K562 (cell line): ENCODE data around the gene TBL2. TPM values are rescaled to one million over a fixed set of nuclear protein-coding genes. Genes with fewer than 3 reads are reported as not detected.

ENCODE experiments used
- ATAC-seq: fragments of 200-7000 bp; cut with Tn5 transposase; 3 replicates; pipeline ENCODE4 v1.9.1; 2020; ENCODE audit warnings: moderate library complexity
- BruUV-seq: library from RNA; stranded (reverse); fragments of 400-500 nt; replicated peaks from 2 replicates; lab custom pipeline; 2021; lab: Mats Ljungman, UMichigan
- CTCF ChIA-PET: fragments of 300-600 bp; formaldehyde crosslinking; extraction: SDS; loops from one replicate; lab custom pipeline; 2021; ENCODE audit warnings: low intra/inter-chr PET ratio; lab: Yijun Ruan, JAX
- POLR2A ChIA-PET: fragments of 300-600, 350-650 bp; sonication (Branson Sonifier 250); formaldehyde crosslinking; extraction: SDS; loops from one replicate; lab custom pipeline; 2021; ENCODE audit warnings: antibody characterized with exemption, inconsistent platforms; lab: Yijun Ruan, JAX
- DNase-seq, 4 experiments: peaks; one replicate each; pipeline versions ENCODE4 v3.0.0 to v3.0.0-alpha.2; 2011 to 2018; ENCODE audit warnings: low spot score in 3 of 4, mixed read lengths in 3 of 4; ENCODE audit errors: extremely low read depth in 1 of 4
- FAIRE-seq: peaks from 2 replicates; lab custom pipeline; 2011; peaks lifted over from hg19 to GRCh38; lab: Jason Lieb, UNC
- H2AFZ ChIP-seq: 2 replicates; pipeline ENCODE4 v1.6.0; 2011; ENCODE audit warnings: low read depth, low read length, control low read depth, inconsistent platforms
- H3K27ac ChIP-seq: fragments of 200-600 bp; 3 replicates; pipeline ENCODE4 v1.8.0; 2011; ENCODE audit warnings: low read depth, mild to moderate bottlenecking, control low read depth, inconsistent platforms, low read length, moderate library complexity, mixed read lengths; ENCODE audit errors: extremely low read depth
- H3K27me3 ChIP-seq, 2 experiments: fragments of 300-600 bp in 1 of 2; 2 replicates in 1 of 2; 3 replicates in 1 of 2; pipeline versions ENCODE4 v1.6.0 to v1.8.0; 2011; ENCODE audit warnings: inconsistent platforms in 2 of 2, low read length in 2 of 2, mild to moderate bottlenecking in 1 of 2, mixed read lengths in 1 of 2, moderate library complexity in 1 of 2; ENCODE audit not compliant: control insufficient read depth in 2 of 2, insufficient read depth in 2 of 2
- H3K36me3 ChIP-seq: fragments of 300-600 bp; 3 replicates; pipeline ENCODE4 v1.8.0; 2011; ENCODE audit warnings: mild to moderate bottlenecking, low read length, inconsistent platforms; ENCODE audit not compliant: control insufficient read depth, insufficient read depth
- H3K4me1 ChIP-seq, 2 experiments: fragments of 200-600 bp in 1 of 2; replicated peaks in 1 of 2; 2 replicates in 1 of 2; 3 replicates in 1 of 2; pipeline versions ENCODE4 v1.5.1 to v1.8.0; 2011; ENCODE audit warnings: inconsistent platforms in 2 of 2, low read length in 2 of 2, mild to moderate bottlenecking in 1 of 2, mixed read lengths in 1 of 2, moderate library complexity in 1 of 2; ENCODE audit not compliant: control insufficient read depth in 2 of 2, insufficient read depth in 2 of 2
- H3K4me2 ChIP-seq: 2 replicates; pipeline ENCODE4 v1.6.1; 2011; ENCODE audit warnings: low read length, control low read depth, inconsistent platforms, mixed read lengths; ENCODE audit not compliant: insufficient read depth
- H3K4me3 ChIP-seq: fragments of 200-600 bp; sonication (generic), shearing (Covaris generic); 2 replicates; pipeline ENCODE4 v1.5.1; 2016; ENCODE audit warnings: control low read depth, inconsistent platforms
- H3K79me2 ChIP-seq: fragments of 200-600 bp; 3 replicates; pipeline ENCODE4 v1.8.0; 2011; ENCODE audit warnings: low read length, inconsistent platforms; ENCODE audit not compliant: control insufficient read depth, insufficient read depth
- H3K9ac ChIP-seq, 2 experiments: 2 replicates each; pipeline versions ENCODE4 v1.6.0 to v1.6.1; 2011; ENCODE audit warnings: low read depth in 2 of 2, low read length in 2 of 2, control low read depth in 1 of 2, inconsistent platforms in 1 of 2, mild to moderate bottlenecking in 1 of 2, mixed read lengths in 1 of 2; ENCODE audit not compliant: insufficient read depth in 1 of 2
- H3K9me1 ChIP-seq: one replicate; pipeline ENCODE4 v1.6.0; 2011; ENCODE audit warnings: inconsistent platforms, mild to moderate bottlenecking, low read length, moderate library complexity; ENCODE audit not compliant: control insufficient read depth, insufficient read depth
- H3K9me3 ChIP-seq: replicated peaks from 2 replicates; pipeline ENCODE4 v1.5.1; 2011; ENCODE audit warnings: low read depth, low read length, inconsistent platforms; ENCODE audit not compliant: control insufficient read depth, insufficient read depth
- H4K20me1 ChIP-seq: replicated peaks from 2 replicates; pipeline ENCODE4 v1.6.1; 2011; ENCODE audit warnings: low read length, inconsistent platforms, mixed read lengths; ENCODE audit not compliant: control insufficient read depth, insufficient read depth
- ARID3B ChIP-seq: fragments of 250-450 bp; sonication (Bioruptor Pico); IDR thresholded peaks from 2 replicates; pipeline ENCODE4 v1.4.0; 2020; ENCODE audit warnings: borderline replicate concordance
- CCAR2 ChIP-seq: fragments of 200-400 bp; formaldehyde crosslinking; IDR thresholded peaks from 2 replicates; pipeline ENCODE4 v1.6.1; 2017; ENCODE audit warnings: mild to moderate bottlenecking, low read depth, low read length
- ESRRB ChIP-seq: fragments of 250-450 bp; sonication (Bioruptor Pico); IDR thresholded peaks from 2 replicates; pipeline ENCODE4 v1.5.0; 2020; ENCODE audit warnings: mild to moderate bottlenecking, moderate library complexity, borderline replicate concordance
- HEY1 ChIP-seq: fragments of 250-450 bp; sonication (Bioruptor Pico); IDR thresholded peaks from 2 replicates; pipeline ENCODE4 v1.5.0; 2020; ENCODE audit warnings: mild to moderate bottlenecking, moderate library complexity, borderline replicate concordance
- ID3 ChIP-seq, 2 experiments: fragments of 250-450 bp in 1 of 2; fragments of 450-650 bp in 1 of 2; sonication (Bioruptor Pico) in 1 of 2; IDR thresholded peaks; 2 replicates each; pipeline versions ENCODE4 v1.6.1 to v1.8.0; 2016 to 2021; ENCODE audit warnings: mild to moderate bottlenecking in 2 of 2, moderate library complexity in 2 of 2, missing compliant biosample characterization in 1 of 2, missing genetic modification characterization in 1 of 2
- KAT7 ChIP-seq: sonication (generic); formaldehyde crosslinking; IDR thresholded peaks from 2 replicates; pipeline ENCODE4 v1.8.0; 2022; ENCODE audit warnings: missing genetic modification reagents, mild to moderate bottlenecking, borderline replicate concordance
- KDM4B ChIP-seq, 2 experiments: fragments of 450-650 bp in 1 of 2; sonication (generic) in 1 of 2; IDR thresholded peaks; 2 replicates each; pipeline ENCODE4 v1.6.1; 2016 to 2017; ENCODE audit warnings: borderline replicate concordance in 2 of 2, antibody characterized with exemption in 1 of 2, low read depth in 1 of 2, mild to moderate bottlenecking in 1 of 2
- KLF10 ChIP-seq: fragments of 250-450 bp; sonication (Bioruptor Pico); IDR thresholded peaks from 2 replicates; pipeline ENCODE4 v1.6.1; 2021; ENCODE audit warnings: matching md5 sums
- NFATC3 ChIP-seq: fragments of 450-650 bp; IDR thresholded peaks from 2 replicates; pipeline ENCODE4 v1.6.1; 2017; ENCODE audit warnings: mild to moderate bottlenecking
- REST ChIP-seq, 2 experiments: fragments of 450-650 bp; formaldehyde crosslinking in 1 of 2; IDR thresholded peaks; 2 replicates each; pipeline versions ENCODE4 v1.4.0 to v1.6.1; 2014 to 2020; ENCODE audit warnings: mild to moderate bottlenecking in 2 of 2, borderline replicate concordance in 1 of 2, low read depth in 1 of 2
- SREBF2 ChIP-seq: sonication (generic); formaldehyde crosslinking; IDR thresholded peaks from 2 replicates; pipeline ENCODE4 v1.4.0; 2020; ENCODE audit warnings: mild to moderate bottlenecking, missing genetic modification reagents
- ZNF551 ChIP-seq: fragments of 250-450 bp; sonication (Bioruptor Pico); IDR thresholded peaks from 2 replicates; pipeline ENCODE4 v1.5.0; 2021; ENCODE audit warnings: mild to moderate bottlenecking, moderate library complexity
- WGBS: fragments of 100-300 bp; shearing (Covaris generic); methylation state at CpG from one replicate; pipeline ENCODE4 v1.1.6; 2016; ENCODE audit warnings: low coverage, mixed read lengths; ENCODE audit not compliant: insufficient coverage; ENCODE audit errors: missing lambda C conversion rate; 5-methylcytosine and 5-hydroxymethylcytosine counted together
- in situ Hi-C: fragments of 300-500 bp; cut with MboI; formaldehyde crosslinking; loops from 4 replicates; pipeline ENCODE4 v1.15.0; 2018; ENCODE audit warnings: inconsistent platforms, mixed read lengths
- intact Hi-C: fragments of 100-400 bp; cut with micrococcal nuclease; formaldehyde crosslinking; loops from 2 replicates; pipeline ENCODE4 v1.14.2; 2022
- polyA plus RNA-seq, 8 experiments: library from polyadenylated mRNA; depleted of rRNA in 4 of 8; stranded (reverse) in 5 of 8; unstranded in 3 of 8; fragments of >200 nt; fragmentation: Nextera tagmentation in 2 of 8; fragmentation: Illumina TruSeq in 1 of 8; extraction: Ambion mirVana in 2 of 8; extraction: Trizol in 1 of 8; gene quantifications; 2 replicates each; pipeline versions ENCODE4 v1.2.1 to v1.2.3, GENCODE V29; 2011 to 2014; ENCODE audit warnings: inconsistent platforms in 1 of 8, missing spikeins in 1 of 8
- total RNA-seq, 7 experiments: library from RNA; depleted of rRNA in 6 of 7; stranded (reverse); fragments of >200 nt in 6 of 7; fragmentation: Illumina TruSeq in 2 of 7; extraction: Trizol in 2 of 7; gene quantifications; 2 replicates each; pipeline versions ENCODE4 v1.2.1 to v1.2.3, GENCODE V29; 2011 to 2021; ENCODE audit warnings: low replicate concordance in 1 of 7

Gene TBL2
- total and polyA plus RNA-seq, 9 of the 15 experiments (the other 6 are each of a cell fraction or from before 2014, with no cell fraction given): 2.5 to 123 (median 49.2) TPM

DNA sequence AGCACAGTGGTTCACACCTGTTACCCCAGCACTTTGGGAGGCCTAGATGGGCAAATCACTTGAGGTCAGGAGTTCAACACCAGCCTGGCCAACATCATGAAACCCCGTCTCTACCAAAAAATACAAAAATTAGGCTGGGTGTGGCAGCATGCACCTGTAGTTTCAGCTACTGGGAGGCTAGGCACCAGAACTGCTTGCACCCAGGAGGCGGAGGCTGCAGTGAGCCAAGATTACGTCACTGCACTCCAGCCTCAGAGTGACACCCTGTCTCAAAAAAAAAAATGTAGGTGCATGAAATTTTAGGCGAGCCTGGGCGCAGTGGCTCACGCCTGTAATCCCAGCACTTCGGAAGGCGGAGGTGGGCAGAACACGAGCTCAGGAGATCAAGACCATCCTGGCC is 30.5 kb downstream of the TBL2 start:
- CTCF ChIA-PET: no interaction called here
- no peak overlapping the region; a peak in 1 of 4 replicates for H3K9ac ChIP-seq
- no peak for TF ChIP-seq ESRRB (CRISPR knock-in tag)
- TF ChIP-seq NFATC3: no peak
- TF ChIP-seq ZNF551 (CRISPR knock-in tag): no peak
- TF ChIP-seq REST (IDR thresholded peaks at IDR 0.05; ENCODE audit: borderline replicate concordance): no peak
- no peak for TF ChIP-seq REST (CRISPR knock-in tag; IDR thresholded peaks at IDR 0.05; ENCODE audit: low read depth)
- TF ChIP-seq ID3 (CRISPR knock-in tag; IDR thresholded peaks at IDR 0.05): no peak
- no peak for TF ChIP-seq ID3 (tag; IDR thresholded peaks at IDR 0.05)
- TF ChIP-seq CCAR2: no peak
- no peak for TF ChIP-seq KDM4B (IDR thresholded peaks at IDR 0.05; ENCODE audit: borderline replicate concordance in 2 of 2, low read depth in 1 of 2)
- no peak for TF ChIP-seq SREBF2 (CRISPR knock-in tag)
- no peak for TF ChIP-seq ARID3B (CRISPR knock-in tag)
- TF ChIP-seq KLF10 (CRISPR knock-in tag): no peak
- no peak for TF ChIP-seq KAT7
- TF ChIP-seq HEY1 (CRISPR knock-in tag): no peak

More for the DNA sequence above, 30.5 kb downstream of the TBL2 start:
- intact Hi-C loops (no loop called here), in situ Hi-C loops (no loop called here)
- Histone ChIP-seq H4K20me1 (no peaks in the 10 kb centered on the region; the same call in 1 of the 2 replicates), H3K9me3 (no peaks in the 10 kb centered on the region), H2AFZ (no peak overlapping the region), H3K27me3 (no peaks in the 10 kb centered on the region), H3K4me2 (no peak overlapping the region), H3K36me3 (peaks cover 81% of the 10 kb centered on the region), H3K27ac (no peak overlapping the region), H3K4me1 (peaks cover 0 to 4% of the 10 kb centered on the region in 2 experiments; a peak in 2 of 5 replicates), H3K9me1 (no peaks in the 10 kb centered on the region), H3K4me3 (no peak overlapping the region), H3K79me2 (peaks cover 67% of the 10 kb centered on the region)
- WGBS: 92% methylated on average over 9 of the region's 9 CpGs
- FAIRE-seq: no peak
- no peak for DNase-seq
- POLR2A ChIA-PET: interaction anchor here (0.9 to 4.0 kb wide), 6 partner anchors 9 to 26 kb away, joined by 3 to 22 read pairs (median 7); partner anchors contain the start of genes BAZ1B and BCL7B
- ATAC-seq: no peak
- no TSS peak for BruUV-seq
